HepG2 (cell line): ENCODE measurements around the gene GRAP. TPM values are rescaled to one million over a fixed set of nuclear protein-coding genes. Genes with fewer than 3 reads are reported as not detected.

Experiments used
- BRD4 ChIP-seq: sonication (generic); formaldehyde crosslinking; IDR thresholded peaks from 2 replicates; pipeline ENCODE4 v1.4.0; 2020; ENCODE audit warnings: missing genetic modification reagents
- KDM1A ChIP-seq: IDR thresholded peaks from 2 replicates; pipeline ENCODE4 v1.6.1; 2016; ENCODE audit warnings: missing compliant biosample characterization
- KLF16 ChIP-seq, 2 experiments: sonication (generic) in 1 of 2; formaldehyde crosslinking in 1 of 2; IDR thresholded peaks; 2 replicates each; pipeline versions ENCODE4 v1.6.1 to v1.8.0; 2016 to 2023; ENCODE audit warnings: missing genetic modification reagents in 2 of 2, missing compliant biosample characterization in 1 of 2
- MAFF ChIP-seq: IDR thresholded peaks from 2 replicates; pipeline ENCODE4 v1.6.1; 2011; ENCODE audit warnings: low read depth, low read length, improper control_type of control experiment
- MAFK ChIP-seq, 2 experiments: IDR thresholded peaks in 1 of 2; conservative IDR thresholded peaks in 1 of 2; 2 replicates each; pipeline ENCODE4 v1.6.1; 2011; ENCODE audit warnings: improper control_type of control experiment in 2 of 2, low read length in 2 of 2
- MED1 ChIP-seq: sonication (generic); formaldehyde crosslinking; IDR thresholded peaks from 2 replicates; pipeline ENCODE4 v1.4.0; 2020; ENCODE audit warnings: missing genetic modification reagents
- NFKB2 ChIP-seq: sonication (generic); formaldehyde crosslinking; IDR thresholded peaks from 2 replicates; pipeline ENCODE4 v1.4.0; 2020; ENCODE audit warnings: missing genetic modification reagents, borderline replicate concordance
- NR2C2 ChIP-seq: sonication (generic); formaldehyde crosslinking; IDR thresholded peaks from 2 replicates; pipeline ENCODE4 v1.4.0; 2020; ENCODE audit warnings: missing genetic modification reagents, mild to moderate bottlenecking, moderate library complexity, borderline replicate concordance
- PHB2 ChIP-seq: fragments of 450-650 bp; IDR thresholded peaks from 2 replicates; pipeline ENCODE4 v1.6.1; 2018; ENCODE audit not compliant: partially characterized antibody
- SP5 ChIP-seq: IDR thresholded peaks from 2 replicates; pipeline ENCODE4 v1.6.1; 2016; ENCODE audit warnings: low read depth, borderline replicate concordance
- ZFP1 ChIP-seq: IDR thresholded peaks from 2 replicates; pipeline ENCODE4 v1.6.1; 2016
- ZKSCAN8 ChIP-seq: IDR thresholded peaks from 2 replicates; pipeline ENCODE4 v1.6.1; 2016; ENCODE audit warnings: borderline replicate concordance, missing genetic modification reagents, missing compliant biosample characterization
- ZNF839 ChIP-seq: sonication (generic); formaldehyde crosslinking; IDR thresholded peaks from 2 replicates; pipeline ENCODE4 v1.4.0; 2020; ENCODE audit warnings: missing genetic modification reagents, mild to moderate bottlenecking, borderline replicate concordance
- polyA plus RNA-seq, 8 experiments: library from polyadenylated mRNA; depleted of rRNA in 3 of 8; stranded (reverse) in 7 of 8; unstranded in 1 of 8; fragments of >200 nt; fragmentation: Illumina TruSeq in 4 of 8; extraction: Trizol in 4 of 8; gene quantifications; 2 replicates each; pipeline versions ENCODE4 v1.2.1 to v1.2.3, GENCODE V29; 2011 to 2016; ENCODE audit warnings: low read depth in 4 of 8, missing spikeins in 1 of 8, mixed read lengths in 1 of 8; ENCODE audit not compliant: insufficient read depth in 1 of 8
- total RNA-seq, 5 experiments: library from RNA; depleted of rRNA; stranded (reverse); fragments of >200 nt; fragmentation: Illumina TruSeq; extraction: Trizol; gene quantifications; 2 replicates each; pipeline ENCODE4 v1.2.3, GENCODE V29; 2016; ENCODE audit warnings: low read depth in 1 of 5
- TF ChIP-seq, protein P1 (sequence below): sonication (generic); formaldehyde crosslinking; IDR thresholded peaks from 2 replicates; pipeline ENCODE4 v1.4.0; 2020; ENCODE audit warnings: mild to moderate bottlenecking, missing genetic modification reagents, borderline replicate concordance
- TF ChIP-seq, protein P2 (sequence below): sonication (generic); formaldehyde crosslinking; IDR thresholded peaks from 2 replicates; pipeline ENCODE4 v1.9.0; 2021; ENCODE audit warnings: missing genetic modification reagents, borderline replicate concordance
- TF ChIP-seq, protein P3 (sequence below): IDR thresholded peaks from 2 replicates; pipeline ENCODE4 v1.6.1; 2016; ENCODE audit warnings: mild to moderate bottlenecking, missing biosample characterization, missing genetic modification reagents
- TF ChIP-seq, protein P4 (sequence below): sonication (generic); formaldehyde crosslinking; conservative IDR thresholded peaks from 2 replicates; pipeline ENCODE4 v1.4.0; 2020; ENCODE audit warnings: missing genetic modification reagents
- TF ChIP-seq, protein P5 (sequence below): fragments of 450-650 bp; IDR thresholded peaks from 2 replicates; pipeline ENCODE4 v1.6.1; 2017

Gene GRAP
- total and polyA plus RNA-seq, 2 of the 13 experiments (the other 11 are each of a cell fraction or from before 2014, with no cell fraction given): 0.77 to 1.7 TPM

DNA sequence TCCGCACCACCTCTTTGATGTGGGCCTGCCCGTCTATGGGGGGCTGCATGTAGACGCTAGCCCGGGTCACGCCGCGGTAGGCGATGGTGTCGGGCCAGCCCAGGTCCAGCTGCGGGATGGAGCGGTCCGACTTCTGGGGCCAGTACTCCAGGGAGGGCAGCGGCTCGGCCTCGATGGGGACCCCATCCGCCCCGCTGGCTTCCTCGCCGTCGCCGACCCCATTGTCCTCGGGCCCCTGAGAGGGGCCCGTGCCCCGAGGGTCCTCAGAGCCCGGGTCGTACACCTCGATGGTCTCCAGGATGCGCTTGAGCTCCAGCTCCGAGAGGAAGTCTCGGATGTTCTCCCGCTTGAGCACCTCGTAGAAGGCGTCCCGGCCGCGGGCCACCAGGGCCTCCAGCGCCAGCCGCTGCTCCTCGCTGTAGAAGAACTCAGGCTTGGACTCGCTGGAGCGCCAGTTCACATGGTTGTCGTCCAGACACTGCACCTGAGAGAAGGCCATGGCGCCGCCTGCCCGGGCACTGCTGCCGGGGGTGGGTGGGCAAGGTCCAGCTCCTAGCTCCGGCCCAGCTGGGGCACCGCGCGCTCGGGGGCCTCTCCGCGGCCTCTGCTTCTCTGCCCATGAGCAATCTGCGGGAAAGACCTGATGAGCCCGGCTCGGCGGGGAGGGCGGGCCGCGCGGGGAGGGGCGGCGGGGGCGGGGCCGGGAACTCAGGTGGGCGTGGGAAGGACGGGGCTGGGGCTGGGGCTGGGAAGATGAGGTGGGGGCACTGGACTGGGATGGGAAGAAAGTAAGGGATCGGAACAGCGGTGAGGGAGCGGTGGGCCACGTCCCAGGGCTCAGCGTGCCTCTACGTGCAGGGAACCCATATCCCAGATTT lies 43.0 kb downstream of the GRAP start (continued):
- 0 out of 2 replicates have a peak, but pooled peaks have one; percentile 34 for TF ChIP-seq ZKSCAN8
- TF ChIP-seq NR2C2 (CRISPR knock-in tag): no peak
- no peak for TF ChIP-seq NFKB2
- TF ChIP-seq KDM1A (CRISPR knock-in tag): no peak
- peak; percentile 33; the same call in 1 of the 2 replicates for TF ChIP-seq SP5
- TF ChIP-seq, protein P1, sequence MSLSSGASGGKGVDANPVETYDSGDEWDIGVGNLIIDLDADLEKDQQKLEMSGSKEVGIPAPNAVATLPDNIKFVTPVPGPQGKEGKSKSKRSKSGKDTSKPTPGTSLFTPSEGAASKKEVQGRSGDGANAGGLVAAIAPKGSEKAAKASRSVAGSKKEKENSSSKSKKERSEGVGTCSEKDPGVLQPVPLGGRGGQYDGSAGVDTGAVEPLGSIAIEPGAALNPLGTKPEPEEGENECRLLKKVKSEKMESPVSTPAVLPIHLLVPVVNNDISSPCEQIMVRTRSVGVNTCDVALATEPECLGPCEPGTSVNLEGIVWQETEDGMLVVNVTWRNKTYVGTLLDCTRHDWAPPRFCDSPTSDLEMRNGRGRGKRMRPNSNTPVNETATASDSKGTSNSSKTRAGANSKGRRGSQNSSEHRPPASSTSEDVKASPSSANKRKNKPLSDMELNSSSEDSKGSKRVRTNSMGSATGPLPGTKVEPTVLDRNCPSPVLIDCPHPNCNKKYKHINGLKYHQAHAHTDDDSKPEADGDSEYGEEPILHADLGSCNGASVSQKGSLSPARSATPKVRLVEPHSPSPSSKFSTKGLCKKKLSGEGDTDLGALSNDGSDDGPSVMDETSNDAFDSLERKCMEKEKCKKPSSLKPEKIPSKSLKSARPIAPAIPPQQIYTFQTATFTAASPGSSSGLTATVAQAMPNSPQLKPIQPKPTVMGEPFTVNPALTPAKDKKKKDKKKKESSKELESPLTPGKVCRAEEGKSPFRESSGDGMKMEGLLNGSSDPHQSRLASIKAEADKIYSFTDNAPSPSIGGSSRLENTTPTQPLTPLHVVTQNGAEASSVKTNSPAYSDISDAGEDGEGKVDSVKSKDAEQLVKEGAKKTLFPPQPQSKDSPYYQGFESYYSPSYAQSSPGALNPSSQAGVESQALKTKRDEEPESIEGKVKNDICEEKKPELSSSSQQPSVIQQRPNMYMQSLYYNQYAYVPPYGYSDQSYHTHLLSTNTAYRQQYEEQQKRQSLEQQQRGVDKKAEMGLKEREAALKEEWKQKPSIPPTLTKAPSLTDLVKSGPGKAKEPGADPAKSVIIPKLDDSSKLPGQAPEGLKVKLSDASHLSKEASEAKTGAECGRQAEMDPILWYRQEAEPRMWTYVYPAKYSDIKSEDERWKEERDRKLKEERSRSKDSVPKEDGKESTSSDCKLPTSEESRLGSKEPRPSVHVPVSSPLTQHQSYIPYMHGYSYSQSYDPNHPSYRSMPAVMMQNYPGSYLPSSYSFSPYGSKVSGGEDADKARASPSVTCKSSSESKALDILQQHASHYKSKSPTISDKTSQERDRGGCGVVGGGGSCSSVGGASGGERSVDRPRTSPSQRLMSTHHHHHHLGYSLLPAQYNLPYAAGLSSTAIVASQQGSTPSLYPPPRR (CRISPR knock-in tag): no peak
- TF ChIP-seq, protein P2, sequence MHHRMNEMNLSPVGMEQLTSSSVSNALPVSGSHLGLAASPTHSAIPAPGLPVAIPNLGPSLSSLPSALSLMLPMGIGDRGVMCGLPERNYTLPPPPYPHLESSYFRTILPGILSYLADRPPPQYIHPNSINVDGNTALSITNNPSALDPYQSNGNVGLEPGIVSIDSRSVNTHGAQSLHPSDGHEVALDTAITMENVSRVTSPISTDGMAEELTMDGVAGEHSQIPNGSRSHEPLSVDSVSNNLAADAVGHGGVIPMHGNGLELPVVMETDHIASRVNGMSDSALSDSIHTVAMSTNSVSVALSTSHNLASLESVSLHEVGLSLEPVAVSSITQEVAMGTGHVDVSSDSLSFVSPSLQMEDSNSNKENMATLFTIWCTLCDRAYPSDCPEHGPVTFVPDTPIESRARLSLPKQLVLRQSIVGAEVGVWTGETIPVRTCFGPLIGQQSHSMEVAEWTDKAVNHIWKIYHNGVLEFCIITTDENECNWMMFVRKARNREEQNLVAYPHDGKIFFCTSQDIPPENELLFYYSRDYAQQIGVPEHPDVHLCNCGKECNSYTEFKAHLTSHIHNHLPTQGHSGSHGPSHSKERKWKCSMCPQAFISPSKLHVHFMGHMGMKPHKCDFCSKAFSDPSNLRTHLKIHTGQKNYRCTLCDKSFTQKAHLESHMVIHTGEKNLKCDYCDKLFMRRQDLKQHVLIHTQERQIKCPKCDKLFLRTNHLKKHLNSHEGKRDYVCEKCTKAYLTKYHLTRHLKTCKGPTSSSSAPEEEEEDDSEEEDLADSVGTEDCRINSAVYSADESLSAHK: no peak
- no peak for TF ChIP-seq MAFF
- TF ChIP-seq ZNF839 (CRISPR knock-in tag): no peak
- TF ChIP-seq, protein P3, sequence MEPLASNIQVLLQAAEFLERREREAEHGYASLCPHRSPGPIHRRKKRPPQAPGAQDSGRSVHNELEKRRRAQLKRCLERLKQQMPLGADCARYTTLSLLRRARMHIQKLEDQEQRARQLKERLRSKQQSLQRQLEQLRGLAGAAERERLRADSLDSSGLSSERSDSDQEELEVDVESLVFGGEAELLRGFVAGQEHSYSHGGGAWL: no peak
- TF ChIP-seq BRD4 (CRISPR knock-in tag): peak; percentile 45; the same call in 1 of the 2 replicates
- no peak for TF ChIP-seq PHB2
- no peak for TF ChIP-seq ZFP1 (CRISPR knock-in tag)
- TF ChIP-seq, protein P4, sequence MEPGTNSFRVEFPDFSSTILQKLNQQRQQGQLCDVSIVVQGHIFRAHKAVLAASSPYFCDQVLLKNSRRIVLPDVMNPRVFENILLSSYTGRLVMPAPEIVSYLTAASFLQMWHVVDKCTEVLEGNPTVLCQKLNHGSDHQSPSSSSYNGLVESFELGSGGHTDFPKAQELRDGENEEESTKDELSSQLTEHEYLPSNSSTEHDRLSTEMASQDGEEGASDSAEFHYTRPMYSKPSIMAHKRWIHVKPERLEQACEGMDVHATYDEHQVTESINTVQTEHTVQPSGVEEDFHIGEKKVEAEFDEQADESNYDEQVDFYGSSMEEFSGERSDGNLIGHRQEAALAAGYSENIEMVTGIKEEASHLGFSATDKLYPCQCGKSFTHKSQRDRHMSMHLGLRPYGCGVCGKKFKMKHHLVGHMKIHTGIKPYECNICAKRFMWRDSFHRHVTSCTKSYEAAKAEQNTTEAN (CRISPR knock-in tag): no peak
- peak; percentile 52; the same call in 1 of the 2 replicates for TF ChIP-seq MED1 (CRISPR knock-in tag)
- TF ChIP-seq, protein P5, sequence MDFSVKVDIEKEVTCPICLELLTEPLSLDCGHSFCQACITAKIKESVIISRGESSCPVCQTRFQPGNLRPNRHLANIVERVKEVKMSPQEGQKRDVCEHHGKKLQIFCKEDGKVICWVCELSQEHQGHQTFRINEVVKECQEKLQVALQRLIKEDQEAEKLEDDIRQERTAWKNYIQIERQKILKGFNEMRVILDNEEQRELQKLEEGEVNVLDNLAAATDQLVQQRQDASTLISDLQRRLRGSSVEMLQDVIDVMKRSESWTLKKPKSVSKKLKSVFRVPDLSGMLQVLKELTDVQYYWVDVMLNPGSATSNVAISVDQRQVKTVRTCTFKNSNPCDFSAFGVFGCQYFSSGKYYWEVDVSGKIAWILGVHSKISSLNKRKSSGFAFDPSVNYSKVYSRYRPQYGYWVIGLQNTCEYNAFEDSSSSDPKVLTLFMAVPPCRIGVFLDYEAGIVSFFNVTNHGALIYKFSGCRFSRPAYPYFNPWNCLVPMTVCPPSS: no peak
- TF ChIP-seq KLF16 (CRISPR knock-in tag; IDR thresholded peaks at IDR 0.05): peak in 1 of 2 experiments; percentile 38; a peak in 1 of 4 replicates
- TF ChIP-seq MAFK (conservative IDR thresholded peaks at IDR 0.05 in 1 of 2, IDR thresholded peaks at IDR 0.05 in 1 of 2; ENCODE audit: low read length in 2 of 2): no peak
